Large intestine (tissue), 1 donor: ENCODE results near the gene LYZ. TPM values are rescaled to one million over a fixed set of nuclear protein-coding genes. Genes with fewer than 3 reads are reported as not detected.

Source experiments
- polyA plus RNA-seq: library from polyadenylated mRNA; unstranded; fragments of 120-200 nt; gene quantifications from one replicate; pipeline ENCODE4 v1.2.1, GENCODE V29; 2013

Gene LYZ
- polyA plus RNA-seq, 1 donor = 128 TPM

Other genes with a start within 250 kb of the LYZ start
- gene CPSF6, start 108.8 kb upstream of the LYZ start, polyA plus RNA-seq = 57.9 TPM
- 21.0 TPM for gene YEATS4, start 11.4 kb downstream of the LYZ start, polyA plus RNA-seq
- 30.9 TPM for gene FRS2, start 122.0 kb downstream of the LYZ start, polyA plus RNA-seq
- 164 TPM for gene CCT2, start 237.1 kb downstream of the LYZ start, polyA plus RNA-seq